Heart right ventricle (tissue), 16 donors: Measurements from ENCODE around the gene CBX3. TPM values are rescaled to one million over a fixed set of nuclear protein-coding genes. Genes with fewer than 3 reads are reported as not detected.

ENCODE experiments used
- ATAC-seq, 8 donors: fragments of 200-7000 bp; cut with Tn5 transposase; one replicate each; pipeline ENCODE4 v1.9.1; 2020; ENCODE audit warnings: mild to moderate bottlenecking in 8 of 8, moderate library complexity in 8 of 8, moderate number of reproducible peaks in 1 of 8
- DNase-seq, 2 donors: peaks; one replicate each; pipeline ENCODE4 v3.0.0-alpha.2; 2020
- H3K27ac ChIP-seq, 10 donors: fragments of 200-600 bp; sonication (generic) in 2 of 10; one replicate each; pipeline versions ENCODE4 v1.5.0 to v1.8.0; 2020 to 2022; ENCODE audit warnings: mild to moderate bottlenecking in 3 of 10
- H3K27me3 ChIP-seq, 7 donors: fragments of 200-600 bp; one replicate each; pipeline ENCODE4 v1.8.0; 2021 to 2022; ENCODE audit warnings: mild to moderate bottlenecking in 2 of 7
- H3K36me3 ChIP-seq, 9 donors: fragments of 200-600 bp; sonication (generic) in 1 of 9; one replicate each; pipeline versions ENCODE4 v1.5.0 to v1.8.0; 2020 to 2022; ENCODE audit warnings: mild to moderate bottlenecking in 2 of 9
- H3K4me1 ChIP-seq, 9 donors: fragments of 200-600 bp; sonication (generic) in 1 of 9; one replicate each; pipeline versions ENCODE4 v1.5.0 to v1.8.0; 2020 to 2022; ENCODE audit warnings: mild to moderate bottlenecking in 4 of 9
- H3K4me3 ChIP-seq, 10 donors: fragments of 200-600 bp; sonication (generic) in 2 of 10; one replicate each; pipeline versions ENCODE4 v1.5.0 to v1.8.0; 2020 to 2022; ENCODE audit warnings: mild to moderate bottlenecking in 7 of 10, moderate library complexity in 2 of 10
- H3K9me3 ChIP-seq, 11 donors: fragments of 200-600 bp in 10 of 11; sonication (generic) in 2 of 11; one replicate each; pipeline versions ENCODE4 v1.5.0 to v1.8.0; 2013 to 2022; ENCODE audit warnings: mild to moderate bottlenecking in 2 of 11, control low read depth in 1 of 11, moderate library complexity in 1 of 11
- WGBS, 2 donors: extraction: QIAGEN DNeasy Blood & Tissue Kit; methylation state at CpG; one replicate each; pipeline ENCODE4 v1.1.7; 2013; ENCODE audit warnings: inconsistent platforms in 1 of 2; 5-methylcytosine and 5-hydroxymethylcytosine counted together
- intact Hi-C, 10 donors: fragments of 100-400 bp; cut with DNase I; formaldehyde crosslinking; loops; one replicate each; pipeline versions ENCODE4 v1.11.1 to v1.14.2; 2022
- polyA plus RNA-seq, 2 donors: library from polyadenylated mRNA; stranded (reverse); fragments of 200-250 nt; gene quantifications; one replicate each; pipeline ENCODE4 v1.2.3, GENCODE V29; 2013
- total RNA-seq, 10 donors: library from RNA; stranded (reverse); fragmentation: NEBNext Ultra II Directional in 3 of 10; extraction: Animal tissue kit (Norgen Biotek cat#: 25700) in 3 of 10; gene quantifications; one replicate each; pipeline versions ENCODE4 v1.2.1 to v1.2.4, GENCODE V29; 2021 to 2023
- TF ChIP-seq, protein P1 (sequence below), 9 donors: fragments of 200-600 bp; sonication (generic) in 2 of 9; IDR thresholded peaks; one replicate each; pipeline versions ENCODE4 v1.5.0 to v1.8.0; 2021 to 2022; ENCODE audit warnings: antibody characterized with exemption in 9 of 9, mild to moderate bottlenecking in 5 of 9, moderate library complexity in 1 of 9
- donor health status: Arrhythmogenic right ventricular cardiomyopathy.
- donor health status: ischemic (EF 13 %, LVEDD 7.1; RV severe dilation, severe dysfunction).
- donor health status: healthy with polysubstance abuse.
- donor health status: DM: no; HTN: yes; CAD: no.
- donor health status: DM: no; HTN: no; CAD: no.
- donor health status: ischemic (EF 25% LVEDD 6.9; RV normal size, moderate dysfunction).
- donor health status: ischemic (EF 25% LVEDD 5.7; RV mildly dilated, moderate dysfunction).
- donor health status: healthy.
- donor health status: DM: yes; HTN: yes; CAD: no.
- donor health status: Ischemic cardiomyopathy.
- donor health status: ischemic (EF 35%, LVEDD 5.7; RV mildly dilated, moderate dysfunction).
- donor health status: nonischemic (EF 11% LVEDD 7.7; RV severe dilation, severe dysfunction).
- donor health status: DM: yes; HTN: yes; CAD: no.
- donor health status: PGD.
- donor health status: ischemic (EF 29% LVEDD 5.4; RV normal size, mild dysfunction).
- donor health status: nonischemic (EF 23%, LVEDD 6.1; RV moderate dilation, normal function).

Gene CBX3
- total and polyA plus RNA-seq, 12 donors, result 49.0 to 72.6 (median 58.6) TPM

DNA sequence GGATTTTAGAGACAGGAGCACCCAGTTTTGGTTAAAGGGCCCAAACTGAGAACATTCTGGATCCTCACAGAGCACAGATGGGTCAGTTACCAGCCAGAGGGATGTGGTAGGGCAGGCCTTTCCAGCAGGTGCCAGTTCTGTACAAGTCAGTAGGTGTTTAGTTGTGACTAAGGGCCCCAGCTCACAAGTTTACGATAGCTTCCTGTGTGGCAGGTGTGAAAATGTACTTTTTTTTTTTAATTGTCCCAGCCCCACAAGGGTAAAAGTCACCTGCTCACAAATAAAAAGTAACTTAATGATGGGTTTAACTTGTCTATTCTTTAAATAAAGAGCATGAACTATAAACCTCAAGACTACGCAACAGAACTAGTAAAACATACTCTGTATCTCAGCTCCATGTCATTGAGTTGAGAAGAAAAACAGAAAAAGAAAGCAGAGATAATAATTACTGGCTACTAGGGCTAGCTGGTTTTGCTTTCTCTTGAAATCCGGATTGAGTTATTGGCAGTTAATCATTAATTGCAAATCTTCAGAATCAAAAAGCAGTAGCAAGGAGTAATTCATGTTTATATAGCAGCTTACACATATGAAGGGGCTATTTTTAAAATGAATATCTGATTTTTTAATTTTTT, 34.1 kb upstream of the CBX3 start:
- intact Hi-C loops, result no loop called here
- TF ChIP-seq, protein P1, sequence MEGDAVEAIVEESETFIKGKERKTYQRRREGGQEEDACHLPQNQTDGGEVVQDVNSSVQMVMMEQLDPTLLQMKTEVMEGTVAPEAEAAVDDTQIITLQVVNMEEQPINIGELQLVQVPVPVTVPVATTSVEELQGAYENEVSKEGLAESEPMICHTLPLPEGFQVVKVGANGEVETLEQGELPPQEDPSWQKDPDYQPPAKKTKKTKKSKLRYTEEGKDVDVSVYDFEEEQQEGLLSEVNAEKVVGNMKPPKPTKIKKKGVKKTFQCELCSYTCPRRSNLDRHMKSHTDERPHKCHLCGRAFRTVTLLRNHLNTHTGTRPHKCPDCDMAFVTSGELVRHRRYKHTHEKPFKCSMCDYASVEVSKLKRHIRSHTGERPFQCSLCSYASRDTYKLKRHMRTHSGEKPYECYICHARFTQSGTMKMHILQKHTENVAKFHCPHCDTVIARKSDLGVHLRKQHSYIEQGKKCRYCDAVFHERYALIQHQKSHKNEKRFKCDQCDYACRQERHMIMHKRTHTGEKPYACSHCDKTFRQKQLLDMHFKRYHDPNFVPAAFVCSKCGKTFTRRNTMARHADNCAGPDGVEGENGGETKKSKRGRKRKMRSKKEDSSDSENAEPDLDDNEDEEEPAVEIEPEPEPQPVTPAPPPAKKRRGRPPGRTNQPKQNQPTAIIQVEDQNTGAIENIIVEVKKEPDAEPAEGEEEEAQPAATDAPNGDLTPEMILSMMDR (IDR thresholded peaks at IDR 0.05), result no peak
- H3K4me3 ChIP-seq, result no peak overlapping the region
- H3K27ac ChIP-seq, result no peak overlapping the region
- H3K9me3 ChIP-seq, result peaks cover 0 to 12% (median 0%) of the 10 kb centered on the region in 11 donors
- no peaks in the 10 kb centered on the region for H3K27me3 ChIP-seq
- peaks cover 0 to 5% (median 0%) of the 10 kb centered on the region in 9 donors for H3K4me1 ChIP-seq
- peaks cover 0 to 17% (median 0%) of the 10 kb centered on the region in 9 donors for H3K36me3 ChIP-seq
- DNase-seq (no peak), ATAC-seq (no peak)
- 92 to 97% methylated on average over 3 of the region's 3 CpGs for WGBS, 2 donors

GRCh38 chr7:26168458-26169023, 33.0 kb upstream of the CBX3 start:
- TF ChIP-seq, protein P1 (IDR thresholded peaks at IDR 0.05), result no peak
- Histone ChIP-seq H3K36me3 (peaks cover 0 to 17% (median 0%) of the 10 kb centered on the region in 9 donors), H3K4me3 (no peak overlapping the region), H3K27ac (no peak overlapping the region), H3K9me3 (peaks cover 0 to 12% (median 0%) of the 10 kb centered on the region in 11 donors), H3K27me3 (no peaks in the 10 kb centered on the region), H3K4me1 (peaks cover 0 to 5% (median 0%) of the 10 kb centered on the region in 9 donors)
- intact Hi-C loops, result no loop called here
- DNase-seq (no peak), ATAC-seq (no peak)
- 85 to 90% methylated on average over 6 of the region's 6 CpGs for WGBS, 2 donors

- ATAC-seq, result no peak
- DNase-seq, result no peak
- Histone ChIP-seq H3K36me3 (peaks cover 0 to 17% (median 0%) of the 10 kb centered on the region in 9 donors), H3K27me3 (no peaks in the 10 kb centered on the region), H3K27ac (no peak overlapping the region), H3K4me3 (no peak overlapping the region), H3K9me3 (peaks cover 0 to 7% (median 0%) of the 10 kb centered on the region in 11 donors), H3K4me1 (peaks cover 0 to 5% (median 0%) of the 10 kb centered on the region in 9 donors)
- WGBS, 2 donors, result 76 to 83% methylated on average over 3 of the region's 3 CpGs
- intact Hi-C loops, result no loop called here
- TF ChIP-seq, protein P1 (IDR thresholded peaks at IDR 0.05), result no peak
Measured at GRCh38 chr7:26169271-26169670, 32.3 kb upstream of the CBX3 start.

DNA sequence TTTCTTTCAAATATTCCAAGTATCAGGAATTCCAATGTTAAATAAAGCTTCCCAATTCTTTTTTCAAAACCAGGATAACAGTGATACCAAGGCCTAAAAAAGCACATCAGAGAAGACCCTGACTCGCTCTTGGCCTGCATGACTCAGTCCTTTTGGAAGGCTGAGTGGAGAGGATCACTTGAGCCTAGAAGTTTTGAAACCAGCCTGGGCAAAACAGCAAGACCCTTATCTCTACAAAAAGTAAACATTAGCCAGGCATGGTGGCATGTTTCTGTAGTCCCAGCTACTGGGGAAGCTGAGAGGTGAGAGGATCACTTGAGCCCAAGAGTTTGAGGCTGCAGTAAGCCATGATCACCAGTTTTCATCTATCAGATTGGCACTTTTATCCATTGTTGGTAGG, 30.9 kb upstream of the CBX3 start:
- H3K36me3 ChIP-seq, result peaks cover 0 to 17% (median 0%) of the 10 kb centered on the region in 9 donors
- H3K4me3 ChIP-seq, result no peak overlapping the region
- peaks cover 0 to 5% (median 0%) of the 10 kb centered on the region in 9 donors for H3K4me1 ChIP-seq
- intact Hi-C loops, result no loop called here
- H3K27me3 ChIP-seq, result no peaks in the 10 kb centered on the region
- TF ChIP-seq, protein P1 (IDR thresholded peaks at IDR 0.05), result no peak
- H3K9me3 ChIP-seq, result no peaks in the 10 kb centered on the region
- DNase-seq, result no peak
- no peak overlapping the region for H3K27ac ChIP-seq
- ATAC-seq, result no peak
- 88 to 91% methylated on average over 1 of the region's 1 CpG for whole genome bisulfite sequencing, 2 donors
